Measurements from ENCODE around the gene PCAT7.

- TF ChIP-seq CTCF (IDR thresholded peaks at IDR 0.05) (no peak), POLR2AphosphoS5 (IDR thresholded peaks at IDR 0.05) (no peak), POLR2A (IDR thresholded peaks at IDR 0.05) (no peak), EP300 (IDR thresholded peaks at IDR 0.05) (no peak)
Observed at GRCh38 chr9:94577571-94577970, 22.7 kb downstream of the PCAT7 start.

Data from stomach (tissue), 4 donors.